ENCODE results near the gene RPL7L1. TPM values are rescaled to one million over a fixed set of nuclear protein-coding genes. Genes with fewer than 3 reads are reported as not detected.

RPL7L1 gene
- polyA plus RNA-seq, 1 experiment: 30.2 TPM

DNA sequence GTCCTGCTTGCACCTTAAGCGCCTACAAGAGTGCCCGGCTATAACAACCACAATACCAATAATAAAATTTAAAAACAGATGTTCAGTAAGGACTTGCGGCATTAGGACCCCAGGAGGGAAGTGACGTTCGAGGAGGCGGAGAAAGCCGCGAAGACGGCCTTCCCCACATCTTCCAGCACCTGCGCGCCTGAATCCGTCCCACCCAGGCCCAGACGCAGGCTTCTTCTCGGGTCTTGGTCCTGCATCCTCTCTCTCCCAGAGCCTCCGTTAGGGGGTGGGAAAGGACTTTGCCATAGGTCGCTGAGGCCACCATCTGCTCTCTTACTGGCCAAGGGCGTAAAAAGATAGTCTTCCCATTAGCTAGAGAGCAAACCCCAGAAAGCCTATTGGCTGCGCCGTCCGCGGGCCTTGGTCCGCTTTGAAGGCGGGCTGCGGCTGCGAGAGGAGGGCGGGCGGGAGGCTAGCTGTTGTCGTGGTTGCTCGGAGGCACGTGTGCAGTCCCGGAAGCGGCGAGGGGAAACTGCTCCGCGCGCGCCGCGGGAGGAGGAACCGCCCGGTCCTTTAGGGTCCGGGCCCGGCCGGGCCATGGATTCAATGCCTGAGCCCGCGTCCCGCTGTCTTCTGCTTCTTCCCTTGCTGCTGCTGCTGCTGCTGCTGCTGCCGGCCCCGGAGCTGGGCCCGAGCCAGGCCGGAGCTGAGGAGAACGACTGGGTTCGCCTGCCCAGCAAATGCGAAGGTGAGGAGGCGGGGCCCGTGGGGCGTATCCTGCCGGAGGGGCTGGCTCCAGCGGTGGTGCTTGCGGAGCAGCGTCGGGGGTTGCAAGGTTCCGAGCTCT lies 49.8 kb downstream of the RPL7L1 start, which contains the start of gene CNPY3:
Gene CNPY3 (plus strand): TSS at position 495 of the 835 bp plus-strand sequence. CDS start 91 bp downstream, at position 586.
- no peaks in the 10 kb centered on the region for H3K27me3 ChIP-seq (ENCODE audit: control insufficient read depth, insufficient read depth, low read length)
- H3K4me3 ChIP-seq (ENCODE audit: low read depth, low read length): peak within 1 kb of the TSS; percentile 70
- peaks cover under 1% of the 10 kb centered on the region for H3K36me3 ChIP-seq (ENCODE audit: control insufficient read depth, insufficient read depth, low read length)
- TF ChIP-seq, protein P1, sequence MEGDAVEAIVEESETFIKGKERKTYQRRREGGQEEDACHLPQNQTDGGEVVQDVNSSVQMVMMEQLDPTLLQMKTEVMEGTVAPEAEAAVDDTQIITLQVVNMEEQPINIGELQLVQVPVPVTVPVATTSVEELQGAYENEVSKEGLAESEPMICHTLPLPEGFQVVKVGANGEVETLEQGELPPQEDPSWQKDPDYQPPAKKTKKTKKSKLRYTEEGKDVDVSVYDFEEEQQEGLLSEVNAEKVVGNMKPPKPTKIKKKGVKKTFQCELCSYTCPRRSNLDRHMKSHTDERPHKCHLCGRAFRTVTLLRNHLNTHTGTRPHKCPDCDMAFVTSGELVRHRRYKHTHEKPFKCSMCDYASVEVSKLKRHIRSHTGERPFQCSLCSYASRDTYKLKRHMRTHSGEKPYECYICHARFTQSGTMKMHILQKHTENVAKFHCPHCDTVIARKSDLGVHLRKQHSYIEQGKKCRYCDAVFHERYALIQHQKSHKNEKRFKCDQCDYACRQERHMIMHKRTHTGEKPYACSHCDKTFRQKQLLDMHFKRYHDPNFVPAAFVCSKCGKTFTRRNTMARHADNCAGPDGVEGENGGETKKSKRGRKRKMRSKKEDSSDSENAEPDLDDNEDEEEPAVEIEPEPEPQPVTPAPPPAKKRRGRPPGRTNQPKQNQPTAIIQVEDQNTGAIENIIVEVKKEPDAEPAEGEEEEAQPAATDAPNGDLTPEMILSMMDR (IDR thresholded peaks at IDR 0.05; ENCODE audit: insufficient read depth, low read depth, low read length): no peak
- DNase-seq (ENCODE audit: low read depth): peak; percentile 93
- POLR2A ChIA-PET: interaction anchor here (0.7 to 0.9 kb wide), 2 partner anchors 76 to 124 kb away, joined by 4 to 14 read pairs; partner anchors contain the start of gene CUL7
- CTCF ChIA-PET: interaction anchor here (0.6 to 2.2 kb wide), 3 partner anchors 10 to 560 kb away, joined by 3 to 8 read pairs (median 3); no protein-coding TSS in a partner anchor

GRCh38 chr6:42929821-42930360 lies 50.5 kb downstream of the RPL7L1 start:
- DNase-seq (ENCODE audit: low read depth): peak; percentile 29
- H3K4me3 ChIP-seq (ENCODE audit: low read depth, low read length): peak overlapping the region; percentile 70
- TF ChIP-seq, protein P1 (IDR thresholded peaks at IDR 0.05; ENCODE audit: insufficient read depth, low read depth, low read length): no peak
- ChIA-PET CTCF (interaction anchor here (0.6 to 2.2 kb wide), 5 partner anchors 11 to 559 kb away, joined by 3 to 8 read pairs (median 3); partner anchors contain the start of gene PEX6), POLR2A (interaction anchor here (0.9 kb wide), 1 partner anchor 124 kb away, joined by 4 read pairs; the partner anchor contains the start of gene CUL7)
- no peaks in the 10 kb centered on the region for H3K27me3 ChIP-seq (ENCODE audit: control insufficient read depth, insufficient read depth, low read length)
- H3K36me3 ChIP-seq (ENCODE audit: control insufficient read depth, insufficient read depth, low read length): peaks cover 5% of the 10 kb centered on the region

- Histone ChIP-seq H3K4me3 (ENCODE audit: low read depth, low read length) (no peak overlapping the region), H3K27me3 (ENCODE audit: control insufficient read depth, insufficient read depth, low read length) (no peaks in the 10 kb centered on the region), H3K36me3 (ENCODE audit: control insufficient read depth, insufficient read depth, low read length) (peaks cover 8% of the 10 kb centered on the region)
- no peak for DNase-seq (ENCODE audit: low read depth)
- TF ChIP-seq, protein P1 (IDR thresholded peaks at IDR 0.05; ENCODE audit: insufficient read depth, low read depth, low read length): no peak
- CTCF ChIA-PET: no interaction called here
- POLR2A ChIA-PET: no interaction called here
These were observed 53.0 kb downstream of the RPL7L1 start for GRCh38 chr6:42932412-42932811.

- Histone ChIP-seq H3K4me3 (ENCODE audit: low read depth, low read length) (no peak overlapping the region), H3K36me3 (ENCODE audit: control insufficient read depth, insufficient read depth, low read length) (peaks cover 8% of the 10 kb centered on the region), H3K27me3 (ENCODE audit: control insufficient read depth, insufficient read depth, low read length) (no peaks in the 10 kb centered on the region)
- TF ChIP-seq, protein P1 (IDR thresholded peaks at IDR 0.05; ENCODE audit: insufficient read depth, low read depth, low read length): no peak
- CTCF ChIA-PET: no interaction called here
- POLR2A ChIA-PET: no interaction called here
- DNase-seq (ENCODE audit: low read depth): no peak
These were observed 53.8 kb downstream of the RPL7L1 start for GRCh38 chr6:42933205-42933604.

DNA sequence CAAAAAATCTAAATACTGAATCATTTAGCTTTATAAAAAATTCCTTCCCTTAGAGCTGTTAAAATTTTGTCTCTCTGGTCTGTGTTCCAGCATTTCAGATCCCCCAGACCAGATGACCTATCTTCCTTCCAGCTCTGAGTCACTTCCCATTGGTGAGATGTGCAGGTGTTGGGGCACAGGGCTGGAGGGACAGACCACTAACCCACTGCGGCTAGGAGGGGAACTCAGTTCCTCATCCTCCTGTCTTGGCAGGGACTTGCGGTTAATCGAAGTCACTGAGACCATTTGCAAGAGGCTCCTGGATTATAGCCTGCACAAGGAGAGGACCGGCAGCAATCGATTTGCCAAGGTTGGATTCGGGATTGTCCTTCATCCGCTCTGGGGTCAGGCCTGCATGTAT lies 55.9 kb downstream of the RPL7L1 start:
- ChIA-PET POLR2A (no interaction called here), CTCF (interaction anchor here (0.6 to 0.7 kb wide), 2 partner anchors 120 to 1448 kb away, joined by 3 to 4 read pairs; no protein-coding TSS in a partner anchor)
- H3K27me3 ChIP-seq (ENCODE audit: control insufficient read depth, insufficient read depth, low read length): no peaks in the 10 kb centered on the region
- no peak for DNase-seq (ENCODE audit: low read depth)
- TF ChIP-seq, protein P1 (IDR thresholded peaks at IDR 0.05; ENCODE audit: insufficient read depth, low read depth, low read length): no peak
- H3K4me3 ChIP-seq (ENCODE audit: low read depth, low read length): no peak overlapping the region
- H3K36me3 ChIP-seq (ENCODE audit: control insufficient read depth, insufficient read depth, low read length): peaks cover 14% of the 10 kb centered on the region

Data from BJ (cell line).